IPS DF 6.9 (cell line): ENCODE data around the gene KIAA0825.

ENCODE experiments used
- DNase-seq: peaks from one replicate; pipeline ENCODE4 v3.0.0-alpha.2; 2013; ENCODE audit warnings: low read depth, low spot score
- H3K27ac ChIP-seq: one replicate; pipeline ENCODE4 v1.5.1; 2013; ENCODE audit warnings: low read length, control low read depth
- H3K27me3 ChIP-seq: 2 replicates; pipeline ENCODE4 v1.6.1; 2013; ENCODE audit warnings: mild to moderate bottlenecking, low read length; ENCODE audit not compliant: control insufficient read depth, insufficient read depth
- H3K36me3 ChIP-seq: 2 replicates; pipeline ENCODE4 v1.6.1; 2013; ENCODE audit warnings: low read length; ENCODE audit not compliant: control insufficient read depth, insufficient read depth
- H3K4me1 ChIP-seq: 2 replicates; pipeline ENCODE4 v1.6.1; 2013; ENCODE audit warnings: low read length; ENCODE audit not compliant: control insufficient read depth, insufficient read depth
- H3K4me3 ChIP-seq: 2 replicates; pipeline ENCODE4 v1.5.1; 2013; ENCODE audit warnings: mild to moderate bottlenecking, low read length
- H3K9me3 ChIP-seq: 2 replicates; pipeline ENCODE4 v1.6.1; 2013; ENCODE audit warnings: low read length, inconsistent platforms; ENCODE audit not compliant: control insufficient read depth, insufficient read depth
- WGBS: extraction: QIAGEN DNeasy Blood & Tissue Kit; methylation state at CpG from one replicate; pipeline ENCODE4 v1.1.7; 2013; ENCODE audit warnings: mixed read lengths, missing lambda C conversion rate; ENCODE audit not compliant: insufficient read length, insufficient coverage; 5-methylcytosine and 5-hydroxymethylcytosine counted together

The KIAA0825 gene

GRCh38 chr5:94249430-94249829 lies 369.0 kb downstream of the KIAA0825 start:
- WGBS = no CpG with 5 or more reads among the region's 2 CpGs
- Histone ChIP-seq H3K36me3 (no peaks in the 10 kb centered on the region), H3K9me3 (no peaks in the 10 kb centered on the region), H3K4me1 (peaks cover 2% of the 10 kb centered on the region; the same call in 1 of the 2 replicates), H3K27me3 (no peaks in the 10 kb centered on the region), H3K27ac (no peak overlapping the region), H3K4me3 (no peak overlapping the region)
- no peak for DNase-seq

GRCh38 chr5:94248175-94248875 lies 370.1 kb downstream of the KIAA0825 start:
- Histone ChIP-seq H3K27ac (no peak overlapping the region), H3K4me3 (no peak overlapping the region), H3K4me1 (peaks cover 2% of the 10 kb centered on the region; the same call in 1 of the 2 replicates), H3K9me3 (no peaks in the 10 kb centered on the region), H3K36me3 (no peaks in the 10 kb centered on the region), H3K27me3 (no peaks in the 10 kb centered on the region)
- DNase-seq = no peak
- no CpG with 5 or more reads among the region's 2 CpGs for WGBS

GRCh38 chr5:94245608-94246007 lies 372.8 kb downstream of the KIAA0825 start:
- WGBS = no CpG with 5 or more reads among the region's 4 CpGs
- no peak for DNase-seq
- Histone ChIP-seq H3K4me1 (peaks cover 2% of the 10 kb centered on the region; the same call in 1 of the 2 replicates), H3K27me3 (no peaks in the 10 kb centered on the region), H3K27ac (no peak overlapping the region), H3K4me3 (no peak overlapping the region), H3K36me3 (no peaks in the 10 kb centered on the region), H3K9me3 (no peaks in the 10 kb centered on the region)

- Histone ChIP-seq H3K4me3 (no peak overlapping the region), H3K27ac (no peak overlapping the region), H3K4me1 (peaks cover 2% of the 10 kb centered on the region; the same call in 1 of the 2 replicates), H3K36me3 (no peaks in the 10 kb centered on the region), H3K27me3 (no peaks in the 10 kb centered on the region), H3K9me3 (no peaks in the 10 kb centered on the region)
- no peak for DNase-seq
- WGBS = no CpG with 5 or more reads among the region's 1 CpG
Measured at GRCh38 chr5:94244921-94245320, 373.5 kb downstream of the KIAA0825 start.

GRCh38 chr5:94243612-94244011 lies 374.8 kb downstream of the KIAA0825 start:
- Histone ChIP-seq H3K27me3 (no peaks in the 10 kb centered on the region), H3K36me3 (no peaks in the 10 kb centered on the region), H3K27ac (no peak overlapping the region), H3K4me1 (peaks cover 2% of the 10 kb centered on the region; the same call in 1 of the 2 replicates), H3K4me3 (no peak overlapping the region), H3K9me3 (no peaks in the 10 kb centered on the region)
- DNase-seq = no peak
- WGBS = no CpG with 5 or more reads among the region's 3 CpGs

GRCh38 chr5:94240993-94241651 lies 377.3 kb downstream of the KIAA0825 start:
- no peaks in the 10 kb centered on the region for H3K9me3 ChIP-seq
- no peaks in the 10 kb centered on the region for H3K4me1 ChIP-seq
- no peak for DNase-seq

GRCh38 chr5:94240596-94240992 lies 377.8 kb downstream of the KIAA0825 start:
- no CpG with 5 or more reads among the region's 5 CpGs for WGBS
- H3K9me3 ChIP-seq = no peaks in the 10 kb centered on the region
- no peaks in the 10 kb centered on the region for H3K36me3 ChIP-seq
- H3K27me3 ChIP-seq = no peaks in the 10 kb centered on the region
- DNase-seq = no peak
- no peaks in the 10 kb centered on the region for H3K4me1 ChIP-seq
- H3K4me3 ChIP-seq = no peak overlapping the region
- no peak overlapping the region for H3K27ac ChIP-seq

More at GRCh38 chr5:94240993-94241651, 377.3 kb downstream of the KIAA0825 start:
- no peaks in the 10 kb centered on the region for H3K27me3 ChIP-seq
- WGBS = no CpG with 5 or more reads among the region's 3 CpGs
- no peak overlapping the region for H3K27ac ChIP-seq
- no peaks in the 10 kb centered on the region for H3K36me3 ChIP-seq
- no peak overlapping the region for H3K4me3 ChIP-seq

- no peaks in the 10 kb centered on the region for H3K27me3 ChIP-seq
Measured at GRCh38 chr5:94240134-94240533, 378.3 kb downstream of the KIAA0825 start.

GRCh38 chr5:94239266-94239665 lies 379.1 kb downstream of the KIAA0825 start:
- H3K36me3 ChIP-seq = no peaks in the 10 kb centered on the region
- no peaks in the 10 kb centered on the region for H3K9me3 ChIP-seq
- no CpG with 5 or more reads among the region's 2 CpGs for WGBS
- H3K4me3 ChIP-seq = no peak overlapping the region
- no peak overlapping the region for H3K27ac ChIP-seq
- H3K4me1 ChIP-seq = no peaks in the 10 kb centered on the region
- H3K27me3 ChIP-seq = no peaks in the 10 kb centered on the region
- DNase-seq = no peak

More at GRCh38 chr5:94240134-94240533, 378.3 kb downstream of the KIAA0825 start:
- H3K9me3 ChIP-seq = no peaks in the 10 kb centered on the region
- DNase-seq = no peak
- WGBS = no CpG with 5 or more reads among the region's 3 CpGs
- no peak overlapping the region for H3K4me3 ChIP-seq
- no peaks in the 10 kb centered on the region for H3K4me1 ChIP-seq
- H3K36me3 ChIP-seq = no peaks in the 10 kb centered on the region
- H3K27ac ChIP-seq = no peak overlapping the region

- H3K27ac ChIP-seq = no peak overlapping the region
- H3K9me3 ChIP-seq = no peaks in the 10 kb centered on the region
- H3K4me1 ChIP-seq = no peaks in the 10 kb centered on the region
- DNase-seq = no peak
- no peak overlapping the region for H3K4me3 ChIP-seq
- no CpG with 5 or more reads among the region's 1 CpG for WGBS
- no peaks in the 10 kb centered on the region for H3K36me3 ChIP-seq
- H3K27me3 ChIP-seq = no peaks in the 10 kb centered on the region
Measured at GRCh38 chr5:94234987-94235386, 383.4 kb downstream of the KIAA0825 start.
